ENCODE data around the gene PPP2R5C.
"Not testable (repeated sequence)": the region's sequence is repeated elsewhere in the genome, so short reads cannot be mapped to it uniquely, and the experiment has no call there.

Gene PPP2R5C

DNA sequence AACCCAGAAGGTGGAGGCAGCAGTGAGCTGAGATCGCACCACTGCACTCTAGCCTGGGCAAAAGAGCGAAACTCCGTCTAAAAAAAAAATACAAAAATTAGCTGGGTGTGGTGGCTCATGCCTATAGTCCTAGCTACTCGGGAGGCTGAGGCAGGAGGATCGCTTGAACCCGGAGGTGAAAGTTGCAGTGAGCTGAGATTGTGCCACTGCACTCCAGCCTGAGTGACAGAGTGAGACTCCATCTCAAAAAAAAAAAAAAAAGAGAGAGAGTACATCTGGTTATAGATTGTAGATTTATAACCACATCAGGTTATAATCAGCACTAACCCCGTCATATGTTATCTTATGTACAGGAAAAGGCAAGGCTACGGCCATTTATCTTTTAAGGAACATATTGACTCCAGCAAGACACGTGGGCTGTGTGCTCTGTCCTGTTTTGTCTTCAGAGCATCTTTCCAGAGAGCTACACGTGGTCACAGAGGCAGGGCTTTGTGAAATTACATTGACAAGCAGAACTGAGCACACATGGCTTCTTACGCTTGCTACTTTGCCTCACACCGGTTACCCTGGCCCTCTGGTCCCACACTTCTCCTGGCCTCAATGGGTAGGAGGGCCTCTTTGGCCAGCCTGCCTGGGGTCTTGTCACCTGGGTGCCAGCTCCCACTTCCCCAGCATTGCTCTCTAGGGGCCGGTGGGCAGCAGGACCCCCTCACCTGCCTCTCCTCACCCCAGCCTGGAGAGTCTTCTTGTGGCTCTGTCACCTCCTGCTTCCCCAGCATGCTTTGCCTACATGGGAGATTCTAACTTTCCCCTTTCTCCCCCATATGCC, 196.1 kb downstream of the PPP2R5C start:
- DNase-seq: no peak

DNA sequence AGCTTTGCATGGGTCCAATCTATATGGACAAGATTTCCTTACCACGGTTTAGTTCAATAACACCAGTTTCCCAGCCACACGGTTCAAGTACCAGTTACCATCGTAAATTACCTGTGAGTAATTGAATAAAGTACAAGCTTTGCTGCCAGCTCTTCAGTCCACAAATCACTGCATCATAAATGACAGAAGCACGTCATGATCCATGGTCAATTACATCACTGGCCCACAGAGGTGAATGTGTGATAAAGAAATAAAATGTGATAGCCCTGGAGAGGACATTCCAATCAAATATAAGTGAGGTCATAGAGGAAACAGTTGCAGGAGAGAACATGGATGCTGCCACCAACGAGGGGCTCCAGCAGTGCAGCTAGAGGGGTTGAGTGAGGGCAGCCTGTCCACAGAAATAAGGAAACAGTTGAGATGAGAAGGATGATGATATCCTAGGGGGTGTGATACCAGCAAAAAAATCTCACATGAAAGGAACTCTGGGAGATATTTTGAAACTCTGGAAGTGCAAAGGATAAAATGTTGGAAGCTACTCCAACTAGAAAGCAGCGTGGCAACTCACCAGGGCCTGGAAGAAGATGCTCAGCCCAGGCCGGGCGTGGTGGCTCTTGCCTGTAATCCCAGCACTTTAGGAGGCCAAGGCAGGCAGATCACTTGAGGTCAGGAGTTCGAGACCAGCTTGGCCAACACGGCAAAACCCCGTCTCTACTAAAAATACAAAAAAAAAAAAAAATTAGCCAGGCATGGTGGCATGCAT, 197.1 kb downstream of the PPP2R5C start:
- DNase-seq: no peak

DNA sequence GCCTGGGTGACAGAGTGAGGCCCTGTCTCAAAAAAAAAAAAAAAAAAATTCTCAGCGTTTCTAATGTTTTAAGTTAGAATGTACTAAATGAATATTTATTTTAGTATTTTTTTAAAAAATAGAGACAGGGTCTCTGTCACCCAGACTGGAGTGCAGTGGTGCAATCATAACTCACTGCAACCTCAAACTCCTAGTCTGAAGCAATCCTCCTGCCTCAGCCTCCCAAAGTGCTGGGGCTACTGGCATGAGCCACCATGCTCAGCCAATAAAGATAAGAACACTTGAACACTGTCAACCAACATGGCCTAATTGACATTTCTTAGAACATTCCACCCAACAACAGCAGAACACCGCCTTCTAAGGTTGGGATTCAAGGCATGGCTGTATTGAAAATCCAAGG, 197.8 kb downstream of the PPP2R5C start:
- no peak for DNase-seq

DNA sequence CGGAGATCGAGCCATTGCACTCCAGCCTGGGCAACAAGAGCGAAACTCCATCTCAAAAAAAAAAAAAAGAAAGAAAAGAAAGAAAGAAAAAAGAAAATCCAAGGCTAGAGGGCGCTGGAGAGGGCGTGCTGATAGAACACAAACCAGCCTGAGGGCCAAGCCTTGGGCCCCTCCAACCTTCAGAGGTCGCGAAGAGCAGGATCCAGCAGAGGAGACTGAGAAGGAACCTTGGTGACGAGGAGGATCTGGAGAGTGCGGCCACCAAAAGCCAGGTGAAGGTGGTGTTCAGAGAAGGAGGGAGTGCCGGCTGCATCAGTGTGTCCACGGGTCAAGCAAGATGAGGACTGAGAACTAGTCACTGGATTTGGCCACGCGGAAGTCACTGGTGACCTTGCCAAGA, 198.7 kb downstream of the PPP2R5C start:
- DNase-seq: peak; percentile 15

DNA sequence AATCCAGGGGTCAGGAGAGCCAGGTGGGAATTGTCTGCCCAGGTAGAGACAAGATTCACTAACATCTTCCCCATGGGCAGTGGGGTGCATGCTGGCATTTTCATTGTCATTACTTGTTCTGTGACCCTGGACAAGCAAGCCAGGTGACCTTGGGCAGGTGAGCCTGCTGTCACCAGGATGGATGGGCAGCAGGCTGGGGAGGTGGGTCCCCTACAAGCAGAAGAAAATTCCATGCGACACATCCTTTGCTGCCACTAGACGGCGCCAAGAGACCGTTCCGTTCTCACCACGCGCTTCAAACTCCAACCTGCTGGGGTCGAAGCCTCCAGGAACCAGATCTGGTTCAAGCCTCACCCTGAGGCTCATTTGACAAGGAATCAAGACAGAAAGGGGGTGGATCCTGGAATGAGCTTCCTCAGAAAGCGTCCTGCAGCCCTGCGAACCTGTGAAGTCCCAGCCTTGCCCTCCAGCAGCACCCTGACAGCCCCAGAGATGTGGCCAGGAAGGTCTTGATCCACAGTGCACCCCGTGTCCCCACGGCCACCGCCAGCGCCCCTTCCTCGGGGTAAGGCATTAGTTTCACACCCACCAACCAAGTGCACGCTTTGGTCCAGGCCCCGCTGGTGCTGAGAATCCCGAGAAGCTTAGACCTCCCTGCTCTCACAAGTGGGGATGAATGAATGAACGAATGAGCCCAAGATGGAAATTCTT, 199.7 kb downstream of the PPP2R5C start:
- peak; percentile 72 for DNase-seq

DNA sequence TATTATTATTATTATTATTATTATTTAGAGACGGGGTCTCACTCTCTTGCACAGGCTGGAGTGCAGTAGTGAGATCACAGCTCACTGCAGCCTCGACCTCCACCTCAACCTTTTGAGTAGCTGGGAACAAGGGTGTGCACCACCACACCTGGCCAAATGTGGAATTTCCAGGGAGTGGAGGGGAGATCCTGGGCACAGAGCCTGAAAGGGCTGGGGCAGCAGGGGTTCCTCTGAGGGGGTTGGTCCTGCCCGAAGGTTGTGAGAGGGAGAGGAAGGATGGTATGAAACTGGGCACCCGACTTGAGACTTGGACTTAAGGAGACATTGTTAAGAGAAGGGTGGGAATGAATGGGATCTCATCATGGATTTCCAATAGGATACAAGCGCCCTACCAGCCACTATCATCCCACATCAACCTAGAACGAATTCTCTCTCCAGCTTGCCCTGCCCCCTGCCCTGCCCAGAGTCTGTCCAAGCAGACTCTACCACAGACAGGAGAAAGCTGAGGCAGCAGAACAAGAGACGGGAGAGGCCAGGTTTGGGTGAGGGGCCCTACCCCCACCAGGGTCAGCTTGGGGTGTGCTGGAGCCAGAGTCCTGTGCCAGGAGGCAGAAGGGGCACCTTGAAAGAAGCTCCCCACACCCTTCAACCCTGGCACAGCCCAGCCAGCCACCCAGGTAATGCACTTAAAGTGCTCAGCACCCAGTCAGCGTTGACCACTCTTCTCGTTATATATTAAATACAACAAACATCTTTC, 200.4 kb downstream of the PPP2R5C start:
- DNase-seq: no peak

DNA sequence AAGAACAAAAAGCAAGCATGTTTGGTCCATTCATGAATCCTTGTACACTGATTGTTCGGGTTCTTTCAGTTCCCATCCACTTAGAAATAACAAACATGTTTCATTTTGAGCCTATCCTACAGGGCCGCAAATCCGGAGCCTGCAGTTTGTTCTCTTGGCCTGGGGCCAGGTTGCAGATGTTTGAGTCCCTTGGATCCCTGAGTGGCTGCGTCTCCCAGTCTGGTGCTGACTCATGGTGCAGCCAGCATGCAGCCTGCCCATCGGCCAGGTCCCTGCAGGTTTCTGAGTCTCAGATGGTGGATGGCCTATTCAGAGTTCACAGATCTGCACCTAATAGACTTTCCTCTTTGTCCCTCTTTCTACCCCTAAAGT, 201.0 kb downstream of the PPP2R5C start:
- DNase-seq: no peak

DNA sequence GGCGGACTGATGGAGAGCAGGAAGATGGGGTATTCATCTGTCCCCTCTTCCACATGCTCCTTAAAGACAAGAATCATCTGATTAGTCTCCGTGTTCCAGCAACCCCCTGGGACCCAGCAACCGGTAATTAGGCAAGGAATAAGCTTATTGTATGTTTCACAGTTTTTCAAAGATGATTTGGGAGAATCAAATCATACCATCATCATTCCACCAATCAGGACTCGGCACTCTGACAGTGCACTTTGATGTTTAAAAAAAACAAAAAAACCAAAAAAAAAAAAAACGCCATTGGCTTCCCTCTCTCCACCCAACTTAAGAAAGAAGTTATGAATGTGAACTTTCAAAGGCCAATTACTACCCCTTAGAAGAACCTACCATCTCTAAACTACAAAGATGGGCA, 201.5 kb downstream of the PPP2R5C start:
- DNase-seq: no peak

DNA sequence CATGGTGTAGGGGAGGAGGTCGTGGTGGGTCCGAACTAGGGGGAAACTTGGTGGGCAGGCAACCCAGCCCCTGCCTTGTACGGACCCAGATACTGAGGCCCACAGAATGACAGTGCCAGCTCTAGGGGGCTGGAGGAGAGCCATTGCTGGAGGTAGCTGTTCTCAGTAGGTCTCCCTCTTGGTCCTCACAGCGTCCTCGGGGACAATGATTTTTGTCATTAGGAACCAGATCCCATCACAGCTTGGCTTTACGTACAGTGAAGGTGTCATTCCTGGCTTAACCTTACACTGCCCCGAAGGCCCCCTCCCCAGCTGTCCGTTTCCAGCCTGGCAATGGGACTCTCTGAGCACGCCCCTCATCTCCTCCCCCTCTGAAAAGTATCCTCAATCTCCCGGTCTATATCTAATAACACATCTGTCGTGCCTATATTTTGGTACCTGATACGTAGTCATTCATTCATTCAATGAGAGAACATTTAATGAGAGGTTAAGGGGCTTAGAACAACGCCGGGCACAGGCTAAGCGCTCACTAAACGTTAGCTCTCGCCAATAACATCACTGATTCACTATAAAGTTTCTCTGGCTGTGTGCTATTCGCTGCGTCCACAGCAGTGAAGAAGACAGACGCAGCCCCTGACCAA, 202.3 kb downstream of the PPP2R5C start:
- DNase-seq: no peak

DNA sequence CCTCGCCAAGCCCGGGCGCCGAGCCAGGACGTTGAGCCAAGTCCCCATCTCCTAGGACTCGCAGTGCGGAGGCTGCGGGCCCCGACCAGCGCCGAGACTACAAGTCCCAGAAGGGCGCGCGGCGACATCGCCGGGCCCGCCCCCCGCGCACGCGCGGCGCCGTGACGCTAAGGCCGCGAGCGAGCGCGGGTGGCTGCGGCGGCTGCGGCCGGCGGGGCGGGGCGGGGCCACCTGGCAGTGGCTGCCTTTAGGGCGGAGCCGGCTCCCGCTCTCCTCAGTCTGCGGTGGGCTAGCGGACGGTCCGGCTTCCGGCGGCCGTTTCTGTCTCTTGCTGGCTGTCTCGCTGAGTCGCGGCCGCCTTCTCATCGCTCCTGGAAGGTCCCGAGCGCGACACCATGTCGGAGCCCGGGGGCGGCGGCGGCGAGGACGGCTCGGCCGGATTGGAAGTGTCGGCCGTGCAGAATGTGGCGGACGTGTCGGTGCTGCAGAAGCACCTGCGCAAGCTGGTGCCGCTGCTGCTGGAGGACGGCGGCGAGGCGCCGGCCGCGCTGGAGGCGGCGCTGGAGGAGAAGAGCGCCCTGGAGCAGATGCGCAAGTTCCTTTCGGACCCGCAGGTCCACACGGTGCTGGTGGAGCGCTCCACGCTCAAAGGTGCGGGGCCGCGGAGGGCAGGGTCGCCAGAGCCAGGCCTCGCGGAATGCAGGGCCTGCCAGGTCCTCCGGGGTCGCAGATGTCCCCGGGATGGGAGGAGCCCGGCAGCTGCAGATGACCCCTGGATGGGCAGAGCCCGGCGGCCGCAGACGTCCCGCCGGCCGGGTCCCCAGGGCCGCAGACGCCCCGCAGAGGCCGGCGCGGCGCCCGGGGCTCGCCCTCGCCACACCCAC, 203.0 kb downstream of the PPP2R5C start, which contains the start of gene DYNC1H1:
DYNC1H1 (plus strand) TSS at position 277 of the 884 bp plus-strand sequence; CDS start at position 396, 119 bp downstream.
- DNase-seq: peak; percentile 84

DNA sequence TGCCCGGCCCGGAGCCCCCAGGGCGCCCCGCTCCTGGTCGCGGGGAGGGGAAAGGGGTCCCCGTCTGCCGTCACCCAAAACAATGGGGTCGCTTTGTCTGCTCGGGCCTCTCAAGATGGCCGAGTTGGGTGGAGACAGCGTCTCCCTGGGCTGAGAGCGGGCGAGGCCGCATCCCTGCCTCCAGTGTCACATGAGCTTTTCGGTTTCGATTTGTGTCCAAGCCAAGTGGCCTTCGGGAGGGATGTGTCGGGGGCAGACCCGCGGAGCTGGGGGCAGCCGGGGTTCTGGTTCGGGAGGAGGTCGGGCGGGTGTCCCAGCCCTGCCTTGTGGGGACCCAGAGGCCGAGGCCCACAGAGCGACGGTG, 203.7 kb downstream of the PPP2R5C start:
- peak; percentile 53 for DNase-seq

DNA sequence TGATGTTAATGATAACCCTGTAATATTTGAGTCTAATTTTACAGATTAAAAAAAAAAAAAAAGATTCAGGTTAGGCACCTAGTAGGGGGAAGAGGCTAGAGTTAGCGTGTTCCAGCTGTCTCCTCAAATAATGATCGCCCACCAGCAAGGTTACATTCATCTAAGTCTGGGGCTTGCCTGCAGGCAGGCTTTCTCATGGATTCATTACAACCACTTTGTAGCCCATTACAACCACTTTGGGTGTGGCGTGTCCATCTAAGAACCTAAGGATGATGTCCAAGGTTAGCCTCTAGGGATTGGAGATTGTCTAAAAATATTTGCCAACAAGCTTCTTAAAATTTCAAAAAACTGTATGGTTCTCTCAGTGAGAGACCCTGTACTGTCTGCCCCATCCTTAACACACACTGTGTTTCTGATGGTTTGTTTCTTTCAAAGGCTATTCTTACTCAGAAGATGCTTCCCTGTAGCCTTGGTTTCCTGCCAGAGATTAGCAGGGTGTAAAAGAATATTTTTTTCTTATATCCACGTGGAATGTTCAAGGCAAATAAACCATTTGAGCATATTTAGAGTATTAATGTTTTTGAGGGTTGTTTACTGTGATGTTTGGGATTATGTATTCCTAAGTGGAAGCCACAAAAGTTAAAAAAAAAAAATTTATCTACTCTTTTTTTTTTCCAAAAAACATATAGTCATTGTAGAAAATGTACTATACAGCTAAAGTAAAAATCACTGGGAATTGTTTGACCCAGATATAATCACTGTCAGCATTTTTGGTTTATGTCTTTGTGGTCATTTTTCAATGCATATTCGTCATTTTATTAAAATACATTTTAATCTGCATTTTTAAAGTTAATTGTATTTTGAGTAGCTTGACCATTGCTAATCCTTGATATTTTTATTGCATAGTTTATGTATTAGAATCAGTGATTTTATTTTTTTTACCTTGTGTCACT, 204.5 kb downstream of the PPP2R5C start:
- DNase-seq: no peak

DNA sequence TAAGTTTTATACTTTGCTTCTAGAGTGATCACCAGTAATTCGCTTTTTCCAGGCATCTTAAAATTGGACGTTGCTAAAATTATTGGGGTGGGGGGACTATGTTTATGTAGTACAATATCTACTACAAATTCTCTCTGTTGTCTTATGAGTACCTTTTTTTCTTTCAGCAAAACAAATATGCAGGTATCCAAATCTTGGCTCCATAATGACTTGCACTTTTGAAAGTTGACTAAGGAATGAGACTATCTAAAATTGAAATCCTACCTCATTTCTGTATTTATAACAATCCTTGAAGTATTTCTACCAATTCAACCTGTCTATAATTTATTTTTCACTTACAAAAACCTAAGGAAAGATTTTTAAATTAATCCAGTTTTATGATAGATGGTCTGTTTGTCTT, 205.2 kb downstream of the PPP2R5C start:
- DNase-seq: no peak

DNA sequence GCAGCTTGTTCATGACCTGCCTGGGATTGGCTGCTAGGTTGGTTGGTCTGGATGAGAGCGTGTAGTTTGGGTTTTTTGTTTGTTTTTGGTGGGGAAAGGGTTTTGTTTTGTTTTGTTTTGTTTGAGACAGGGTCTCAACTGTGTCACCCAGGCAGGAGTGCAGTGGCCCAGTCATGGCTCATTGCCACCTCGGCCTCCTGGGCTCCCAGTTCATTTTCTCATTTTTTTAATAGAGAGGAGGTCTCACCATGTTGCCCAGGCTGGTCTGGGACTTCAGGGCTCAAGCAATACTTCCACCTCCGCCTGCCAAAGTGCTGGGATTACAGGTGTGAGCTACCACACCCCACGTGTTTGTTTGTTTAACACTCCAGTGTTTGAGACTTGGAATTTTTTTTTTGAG, 206.7 kb downstream of the PPP2R5C start:
- no peak for DNase-seq

DNA sequence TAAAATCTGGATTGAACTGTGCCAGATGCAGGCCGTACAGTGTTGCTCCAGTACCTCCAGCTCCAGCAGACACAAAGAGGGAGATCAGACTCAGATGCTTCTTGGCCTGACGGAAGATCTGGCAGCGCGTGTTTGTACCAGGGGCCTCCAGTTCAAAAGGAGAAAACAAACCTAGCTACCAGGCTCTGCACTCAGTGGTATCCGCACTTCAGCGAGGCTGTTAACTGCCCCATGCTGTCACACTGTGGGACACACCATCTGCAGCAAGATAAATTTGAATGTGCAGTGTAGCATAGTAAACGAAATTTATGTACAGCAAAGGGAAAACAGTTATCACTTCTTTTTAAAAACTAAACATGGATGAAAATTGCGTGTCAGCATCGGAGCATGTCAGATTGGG, 208.0 kb downstream of the PPP2R5C start:
- no peak for DNase-seq

DNA sequence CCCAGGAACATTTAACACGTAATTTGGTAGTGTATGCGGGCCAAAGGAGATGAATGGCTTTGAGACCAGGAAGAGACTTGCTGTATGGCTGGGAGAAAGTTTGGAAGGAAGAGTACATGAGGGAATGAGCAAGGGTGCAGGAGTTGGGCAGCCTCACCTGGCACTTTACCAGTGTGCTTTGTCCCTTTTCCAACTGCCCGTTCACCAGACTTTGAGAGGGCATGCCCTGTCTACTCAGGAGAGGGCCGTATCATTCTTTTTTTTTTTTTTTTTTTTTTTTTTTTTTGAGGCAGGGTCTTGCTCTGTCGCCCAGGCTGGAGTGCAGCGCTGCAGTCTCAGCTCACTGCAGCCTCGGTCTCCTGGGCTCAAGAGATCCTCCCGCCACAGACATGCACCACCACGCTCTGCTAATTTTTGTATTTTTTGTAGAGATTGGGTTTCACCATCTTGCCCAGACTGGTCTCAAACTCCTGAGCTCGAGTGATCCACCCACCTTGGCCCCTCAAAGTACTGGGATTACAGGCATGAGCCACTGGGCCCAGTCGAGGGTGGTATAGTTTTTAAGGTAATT, 209.4 kb downstream of the PPP2R5C start:
- DNase-seq: no peak

DNA sequence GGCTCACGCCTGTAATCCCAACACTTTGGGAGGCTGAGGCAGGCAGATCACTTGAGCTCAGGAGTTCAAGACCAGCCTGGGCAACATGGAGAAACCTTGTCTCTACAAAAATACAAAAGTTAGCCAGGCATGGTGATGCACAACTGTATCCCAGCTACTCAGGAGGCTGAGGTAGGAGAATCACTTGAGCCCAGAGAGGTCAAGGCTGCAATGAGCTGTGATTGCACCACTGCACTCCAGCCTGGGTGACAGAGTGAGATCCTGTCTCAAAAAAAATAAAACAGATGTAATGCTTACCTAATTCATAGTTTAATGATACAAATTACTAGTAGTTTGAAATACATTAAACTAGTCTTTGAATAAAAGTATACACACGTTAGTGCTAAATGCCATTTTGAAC, 209.9 kb downstream of the PPP2R5C start:
- DNase-seq: not testable (repeated sequence)

DNA sequence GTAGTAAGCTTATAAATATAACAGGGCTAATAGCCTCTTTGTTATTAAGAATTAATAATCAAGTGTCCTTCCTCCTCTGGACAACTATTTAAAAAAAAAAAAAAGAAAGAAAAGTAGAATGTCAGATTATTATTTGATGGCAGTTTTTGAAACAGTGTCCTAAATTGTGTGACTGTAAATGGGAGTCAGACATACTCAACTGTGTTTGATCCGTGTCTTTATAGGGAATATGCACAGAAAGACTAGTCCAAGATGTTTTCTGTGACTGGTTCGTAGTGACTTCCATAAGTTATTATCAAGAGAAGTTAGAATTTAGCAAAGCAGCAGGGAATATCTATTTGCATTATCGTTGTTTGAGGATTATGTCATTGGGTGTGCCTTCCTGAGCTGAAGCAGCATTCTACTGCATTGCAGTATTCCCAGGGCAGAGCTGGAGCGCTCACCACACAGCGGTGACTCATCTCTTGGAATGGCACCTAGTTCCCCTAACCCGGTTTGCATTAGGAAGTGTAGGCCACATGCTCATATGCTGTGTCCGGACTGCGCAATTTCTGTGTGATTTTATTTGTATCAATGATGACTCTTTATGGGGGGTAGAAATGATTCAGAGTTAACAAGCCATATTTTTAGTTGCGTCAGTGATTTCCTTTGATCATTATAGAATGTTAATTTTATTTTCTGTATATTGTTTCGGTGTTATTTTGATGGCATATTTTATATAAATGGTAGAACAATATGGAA, 210.8 kb downstream of the PPP2R5C start:
- DNase-seq: no peak

DNA sequence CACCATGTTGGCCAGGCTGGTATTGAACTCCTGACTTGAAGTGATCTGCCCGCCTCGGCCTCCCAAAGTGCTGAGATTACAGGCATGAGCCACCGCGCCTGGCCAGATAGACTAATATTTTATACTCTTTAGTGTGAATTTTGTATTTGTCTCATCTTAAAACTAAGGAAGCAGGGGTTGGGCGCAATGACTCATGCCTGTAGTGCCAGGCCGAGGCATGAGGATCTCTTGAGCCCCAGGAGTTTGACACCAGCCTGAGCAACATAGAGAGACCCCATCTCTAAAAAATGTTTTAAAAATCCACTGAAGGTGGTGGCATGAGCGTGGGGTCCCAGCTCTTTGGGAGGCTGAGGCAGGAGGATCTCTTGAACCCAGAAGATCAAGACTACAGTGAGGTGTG, 211.8 kb downstream of the PPP2R5C start:
- no peak for DNase-seq
